GM20000 (cell line): ENCODE data around the gene IRX2.

Source experiments
- DNase-seq: peaks from one replicate; pipeline ENCODE4 v3.0.0; 2012; ENCODE audit warnings: low spot score
- TF ChIP-seq, protein P1 (sequence below): IDR thresholded peaks from 2 replicates; pipeline ENCODE4 v1.5.1; 2012; ENCODE audit warnings: mild to moderate bottlenecking, control low read depth; ENCODE audit errors: extremely low read depth, missing control alignments

IRX2 gene

DNA sequence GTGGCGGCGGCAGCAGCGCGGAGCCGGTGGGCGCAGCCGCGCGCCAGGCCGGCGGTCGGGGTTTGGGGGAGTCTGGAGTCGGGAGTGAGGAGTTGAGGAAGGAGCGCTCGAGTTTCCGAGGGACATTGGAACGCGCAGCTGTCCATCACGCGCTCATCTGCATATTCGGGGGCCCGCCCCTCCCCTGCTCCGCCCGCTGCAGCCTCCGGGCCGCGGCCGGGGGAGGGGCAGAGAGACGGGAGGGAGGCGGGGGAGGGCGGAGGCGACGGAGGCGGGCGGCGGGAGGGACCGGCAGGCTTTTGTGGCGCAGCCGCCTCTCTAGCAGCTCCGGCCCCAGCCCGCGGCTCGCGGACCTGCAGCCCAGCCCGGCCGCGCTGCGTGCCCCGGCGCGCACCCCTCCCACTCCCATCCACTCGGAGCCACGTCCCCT, at the start of gene IRX2:
Gene IRX2 (minus strand): TSS at position 86 of the 430 bp plus-strand sequence. CDS start 264 bp downstream, outside the sequence.
- TF ChIP-seq, protein P1, sequence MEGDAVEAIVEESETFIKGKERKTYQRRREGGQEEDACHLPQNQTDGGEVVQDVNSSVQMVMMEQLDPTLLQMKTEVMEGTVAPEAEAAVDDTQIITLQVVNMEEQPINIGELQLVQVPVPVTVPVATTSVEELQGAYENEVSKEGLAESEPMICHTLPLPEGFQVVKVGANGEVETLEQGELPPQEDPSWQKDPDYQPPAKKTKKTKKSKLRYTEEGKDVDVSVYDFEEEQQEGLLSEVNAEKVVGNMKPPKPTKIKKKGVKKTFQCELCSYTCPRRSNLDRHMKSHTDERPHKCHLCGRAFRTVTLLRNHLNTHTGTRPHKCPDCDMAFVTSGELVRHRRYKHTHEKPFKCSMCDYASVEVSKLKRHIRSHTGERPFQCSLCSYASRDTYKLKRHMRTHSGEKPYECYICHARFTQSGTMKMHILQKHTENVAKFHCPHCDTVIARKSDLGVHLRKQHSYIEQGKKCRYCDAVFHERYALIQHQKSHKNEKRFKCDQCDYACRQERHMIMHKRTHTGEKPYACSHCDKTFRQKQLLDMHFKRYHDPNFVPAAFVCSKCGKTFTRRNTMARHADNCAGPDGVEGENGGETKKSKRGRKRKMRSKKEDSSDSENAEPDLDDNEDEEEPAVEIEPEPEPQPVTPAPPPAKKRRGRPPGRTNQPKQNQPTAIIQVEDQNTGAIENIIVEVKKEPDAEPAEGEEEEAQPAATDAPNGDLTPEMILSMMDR, result no peak
- DNase-seq, result no peak

DNA sequence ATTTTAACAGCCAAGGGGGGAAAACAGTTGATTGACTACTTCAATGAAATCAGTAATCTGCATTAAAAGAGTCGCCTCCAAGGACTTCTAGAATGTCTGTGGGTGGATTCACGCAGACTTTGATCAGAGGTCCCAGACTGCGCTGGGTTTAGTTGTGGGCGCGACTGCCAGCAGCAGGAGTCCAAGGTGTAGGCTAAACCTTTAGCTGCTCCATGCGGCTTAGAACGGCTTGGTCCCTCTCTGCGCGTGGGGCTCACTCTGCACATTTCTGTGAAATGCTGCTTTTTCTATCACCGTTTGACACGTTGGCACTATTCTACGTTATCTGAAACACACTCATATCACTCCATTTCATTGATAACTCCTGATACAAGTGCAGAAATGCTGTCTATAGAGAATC, 48.6 kb upstream of the IRX2 start:
- TF ChIP-seq, protein P1, result no peak
- no peak for DNase-seq

DNA sequence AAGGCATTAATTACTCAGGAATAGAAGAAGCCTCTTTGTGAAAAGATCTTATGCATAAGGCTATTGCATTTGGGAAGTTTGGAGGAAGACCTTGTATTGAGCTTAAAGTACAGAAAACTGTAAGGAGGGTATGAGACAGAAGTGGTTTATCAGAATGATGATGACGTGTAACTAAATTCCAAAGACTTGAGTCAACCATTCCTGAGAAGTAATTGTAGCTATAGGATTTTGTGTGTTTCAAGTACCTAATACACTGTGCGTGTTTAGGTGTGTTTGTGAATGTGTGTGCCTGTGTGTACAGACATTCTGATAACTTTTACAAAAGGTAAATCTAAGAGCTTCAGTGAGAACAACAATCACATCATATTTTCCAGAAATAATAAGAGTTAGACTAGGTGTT, 46.5 kb upstream of the IRX2 start:
- TF ChIP-seq, protein P1, result no peak
- no peak for DNase-seq

DNA sequence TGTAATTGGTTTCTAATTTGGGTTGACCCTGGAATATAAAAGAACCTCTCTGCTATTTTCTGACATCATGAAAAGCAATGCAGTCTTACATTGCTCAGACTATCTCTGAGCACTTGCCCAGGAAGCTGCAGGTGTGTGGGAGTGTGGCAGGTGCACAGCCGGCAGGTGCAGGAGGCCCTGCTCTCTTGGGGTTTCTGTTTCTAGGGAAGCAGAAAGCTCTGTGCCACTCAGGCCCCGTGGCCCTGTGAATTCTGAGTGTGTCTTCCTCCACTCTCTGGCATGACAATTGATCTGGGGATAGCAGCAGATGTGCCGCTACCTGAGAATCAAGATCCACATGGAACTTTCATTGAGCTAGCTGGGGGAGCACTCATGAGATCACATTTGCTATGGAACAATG, 45.7 kb upstream of the IRX2 start:
- TF ChIP-seq, protein P1, result no peak
- DNase-seq, result no peak

DNA sequence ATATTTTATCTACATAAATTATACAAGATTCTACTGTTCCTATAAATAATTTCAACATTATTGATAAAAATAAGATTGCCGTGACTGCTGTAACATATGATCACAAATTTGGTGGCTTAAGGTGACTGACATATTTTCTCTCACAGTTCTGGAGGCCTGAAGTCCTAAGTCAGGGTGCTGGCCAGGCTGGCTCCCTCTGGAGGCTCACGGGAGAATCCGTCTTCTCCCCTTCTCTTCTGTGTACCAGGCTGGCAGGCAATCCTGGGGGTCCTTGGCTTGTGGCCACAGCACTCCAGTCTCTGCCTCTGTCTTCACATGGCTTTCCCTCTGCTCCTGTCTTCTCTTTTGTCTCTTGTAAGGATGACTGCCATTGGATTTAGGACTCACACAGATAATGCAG, 31.7 kb upstream of the IRX2 start:
- TF ChIP-seq, protein P1, result no peak
- no peak for DNase-seq

DNA sequence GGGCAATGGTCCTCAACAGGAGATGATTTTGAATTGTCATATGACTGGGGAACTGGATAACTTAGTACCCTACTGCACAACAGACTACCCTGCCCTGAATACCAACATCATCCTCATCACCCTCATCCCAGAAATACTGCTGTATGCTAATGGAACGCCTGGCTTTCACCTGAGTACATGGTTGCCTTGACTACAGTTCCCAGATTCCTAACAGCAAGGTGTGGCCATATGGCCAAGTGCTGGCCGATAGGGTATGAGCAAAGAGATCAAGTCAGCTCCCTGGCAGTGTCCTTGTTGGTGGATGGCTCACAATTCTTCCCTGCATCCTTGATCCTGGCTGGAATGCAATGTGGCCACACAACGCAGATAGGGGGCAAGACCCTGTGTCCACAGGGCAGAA, 31.2 kb upstream of the IRX2 start:
- DNase-seq, result no peak
- TF ChIP-seq, protein P1, result no peak

DNA sequence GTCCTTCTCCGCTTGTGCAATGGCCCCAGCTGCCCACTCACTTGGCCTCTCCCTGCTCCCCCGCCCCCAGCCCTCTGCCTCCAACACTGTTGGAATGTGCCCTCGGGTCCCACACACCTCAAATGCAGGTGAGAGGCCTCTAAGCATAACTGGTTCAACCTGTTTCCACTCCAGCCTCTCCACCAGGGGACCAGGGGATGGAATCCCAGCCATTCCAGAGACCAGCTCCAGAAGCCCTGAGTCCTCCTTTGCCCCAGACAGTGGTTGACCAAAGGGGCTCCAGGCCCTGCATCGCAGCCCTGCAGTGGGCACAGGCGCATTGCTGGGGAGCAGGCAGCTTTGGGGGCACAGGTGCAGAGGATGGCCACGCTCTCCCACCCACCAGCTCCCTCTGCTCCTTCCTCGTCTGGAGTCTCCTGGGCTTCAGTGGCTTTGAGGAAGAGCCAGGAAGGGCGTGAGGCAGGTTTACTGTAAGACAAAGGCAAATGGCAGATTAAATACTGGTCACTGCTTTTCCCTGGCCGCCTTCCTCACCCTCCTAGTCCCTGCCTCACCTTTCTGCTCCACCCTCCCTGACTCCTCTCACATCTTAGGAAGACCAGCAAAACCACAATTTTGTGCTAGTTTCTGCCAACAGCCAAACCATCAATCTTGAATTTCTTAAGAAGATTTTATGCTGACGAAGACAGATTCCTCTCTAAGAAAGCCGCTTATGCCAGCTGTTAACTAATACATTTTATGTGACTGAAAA, 29.1 kb upstream of the IRX2 start:
- TF ChIP-seq, protein P1, result no peak
- DNase-seq, result no peak
